Heart left ventricle (tissue), 16 donors: Measurements from ENCODE around the gene UBAP1. TPM values are rescaled to one million over a fixed set of nuclear protein-coding genes. Genes with fewer than 3 reads are reported as not detected.
"Not testable (repeated sequence)": the region's sequence is repeated elsewhere in the genome, so short reads cannot be mapped to it uniquely, and the experiment has no call there.

Source experiments
- ATAC-seq, 4 donors: fragments of 200-7000 bp; cut with Tn5 transposase; one replicate each; pipeline ENCODE4 v1.9.1; 2020 to 2022; ENCODE audit warnings: moderate library complexity in 4 of 4, mild to moderate bottlenecking in 3 of 4, moderate number of reproducible peaks in 1 of 4
- DNase-seq, 5 donors: peaks; one replicate each; pipeline ENCODE4 v3.0.0-alpha.2; 2020
- H3K27ac ChIP-seq, 12 donors: fragments of 200-600 bp; sonication (generic) in 4 of 12; one replicate each; pipeline versions ENCODE4 v1.5.0 to v1.8.0; 2016 to 2022; ENCODE audit warnings: mild to moderate bottlenecking in 2 of 12
- H3K27me3 ChIP-seq, 9 donors: fragments of 200-600 bp; sonication (generic) in 2 of 9; one replicate each; pipeline versions ENCODE4 v1.5.1 to v1.8.0; 2016 to 2022; ENCODE audit warnings: mild to moderate bottlenecking in 3 of 9
- H3K36me3 ChIP-seq, 9 donors: fragments of 200-600 bp; sonication (generic) in 2 of 9; one replicate each; pipeline versions ENCODE4 v1.5.0 to v1.8.0; 2018 to 2022; ENCODE audit warnings: mild to moderate bottlenecking in 2 of 9
- H3K4me1 ChIP-seq, 12 donors: fragments of 200-600 bp; sonication (generic) in 4 of 12; one replicate each; pipeline versions ENCODE4 v1.5.0 to v1.8.0; 2016 to 2022; ENCODE audit warnings: mild to moderate bottlenecking in 3 of 12
- H3K4me3 ChIP-seq, 12 donors: fragments of 200-600 bp; sonication (generic) in 4 of 12; one replicate each; pipeline versions ENCODE4 v1.5.0 to v1.8.0; 2017 to 2022; ENCODE audit warnings: mild to moderate bottlenecking in 9 of 12, moderate library complexity in 4 of 12
- H3K9me3 ChIP-seq, 12 donors: fragments of 200-600 bp; sonication (generic) in 4 of 12; one replicate each; pipeline versions ENCODE4 v1.5.0 to v1.8.0; 2016 to 2022; ENCODE audit warnings: mild to moderate bottlenecking in 1 of 12
- CTCF ChIP-seq, 12 donors: fragments of 200-600 bp; sonication (generic) in 4 of 12; IDR thresholded peaks; one replicate each; pipeline versions ENCODE4 v1.5.0 to v1.8.0; 2018 to 2022; ENCODE audit warnings: antibody characterized with exemption in 12 of 12, mild to moderate bottlenecking in 5 of 12
- POLR2A ChIP-seq, 2 donors: fragments of 450-650 bp; IDR thresholded peaks; one replicate each; pipeline ENCODE4 v1.6.1; 2017; ENCODE audit warnings: antibody characterized with exemption in 2 of 2, mild to moderate bottlenecking in 2 of 2, moderate library complexity in 2 of 2
- WGBS, 4 donors: extraction: QIAGEN DNeasy Blood & Tissue Kit in 2 of 4; methylation state at CpG; one replicate each; pipeline versions ENCODE4 v1.1.5 to v1.1.7; 2013 to 2018; 5-methylcytosine and 5-hydroxymethylcytosine counted together
- intact Hi-C, 10 donors: fragments of 100-400 bp; cut with DNase I; formaldehyde crosslinking; loops; one replicate each; pipeline versions ENCODE4 v1.11.1 to v1.14.2; 2022
- polyA plus RNA-seq, 2 donors: library from polyadenylated mRNA; stranded (reverse); fragments of 200-250 nt; gene quantifications; one replicate each; pipeline ENCODE4 v1.2.3, GENCODE V29; 2013
- total RNA-seq, 9 donors: library from RNA; depleted of rRNA in 2 of 9; stranded (reverse); fragments of >200 nt in 2 of 9; fragmentation: NEBNext Ultra II Directional in 3 of 9; extraction: Animal tissue kit (Norgen Biotek cat#: 25700) in 3 of 9; gene quantifications; one replicate each; pipeline versions ENCODE4 v1.1.0 to v1.2.4, GENCODE V29; 2016 to 2023
- donor health status: ischemic (EF 13 %, LVEDD 7.1; RV severe dilation, severe dysfunction).
- donor health status: healthy with polysubstance abuse.
- donor health status: DM: no; HTN: yes; CAD: no.
- donor health status: DM: no; HTN: no; CAD: no.
- donor health status: ischemic (EF 25% LVEDD 6.9; RV normal size, moderate dysfunction).
- donor health status: ischemic (EF 25% LVEDD 5.7; RV mildly dilated, moderate dysfunction).
- donor health status: healthy.
- donor health status: DM: yes; HTN: yes; CAD: no.
- donor health status: ischemic (EF 35%, LVEDD 5.7; RV mildly dilated, moderate dysfunction).
- donor health status: nonischemic (EF 11% LVEDD 7.7; RV severe dilation, severe dysfunction).
- donor health status: DM: yes; HTN: yes; CAD: no.
- donor health status: PGD.
- donor health status: ischemic (EF 29% LVEDD 5.4; RV normal size, mild dysfunction).
- donor health status: nonischemic (EF 23%, LVEDD 6.1; RV moderate dilation, normal function).

UBAP1 gene
- total and polyA plus RNA-seq, 11 donors = 18.7 to 66.1 (median 43.1) TPM

- Histone ChIP-seq H3K36me3 (no peaks in the 10 kb centered on the region), H3K27ac (no peak overlapping the region), H3K4me1 (peaks cover 0 to 8% (median 0%) of the 10 kb centered on the region in 12 donors), H3K4me3 (no peak overlapping the region), H3K9me3 (no peaks in the 10 kb centered on the region), H3K27me3 (no peaks in the 10 kb centered on the region)
- WGBS, 4 donors = 80 to 95% (median 85%) methylated on average over 1 of the region's 1 CpG
- ATAC-seq = no peak
- intact Hi-C loops = loop anchor here in 1 of 10 donors (10.0 kb wide), 1 partner anchor 47 kb away; no protein-coding TSS in a partner anchor
- DNase-seq = no peak
- TF ChIP-seq POLR2A (IDR thresholded peaks at IDR 0.05) (no peak), CTCF (IDR thresholded peaks at IDR 0.05) (no peak)
Observed at GRCh38 chr9:34267660-34268059, 88.8 kb downstream of the UBAP1 start.

GRCh38 chr9:34271265-34272006, 92.6 kb downstream of the UBAP1 start:
- H3K4me3 ChIP-seq = no peak overlapping the region
- H3K4me1 ChIP-seq = peaks cover 0 to 8% (median 0%) of the 10 kb centered on the region in 12 donors
- no peak overlapping the region for H3K27ac ChIP-seq
- no peaks in the 10 kb centered on the region for H3K36me3 ChIP-seq
- WGBS, 4 donors = 66 to 74% (median 69%) methylated on average over 5 of the region's 5 CpGs
- H3K9me3 ChIP-seq = no peaks in the 10 kb centered on the region
- ATAC-seq (peak; percentile 54 to 89 (median 74)), DNase-seq (no peak)
- no peaks in the 10 kb centered on the region for H3K27me3 ChIP-seq
- intact Hi-C loops = no loop called here
- TF ChIP-seq CTCF (IDR thresholded peaks at IDR 0.05) (no peak), POLR2A (IDR thresholded peaks at IDR 0.05) (no peak)

GRCh38 chr9:34272101-34272541, 93.3 kb downstream of the UBAP1 start:
- WGBS, 4 donors = 74 to 87% (median 82%) methylated on average over 3 of the region's 3 CpGs
- ATAC-seq = no peak
- intact Hi-C loops = no loop called here
- peaks cover 0 to 8% (median 0%) of the 10 kb centered on the region in 12 donors for H3K4me1 ChIP-seq
- H3K27ac ChIP-seq = no peak overlapping the region
- no peaks in the 10 kb centered on the region for H3K27me3 ChIP-seq
- TF ChIP-seq CTCF (IDR thresholded peaks at IDR 0.05) (no peak), POLR2A (IDR thresholded peaks at IDR 0.05) (no peak)
- H3K4me3 ChIP-seq = no peak overlapping the region
- no peak for DNase-seq
- no peaks in the 10 kb centered on the region for H3K9me3 ChIP-seq
- no peaks in the 10 kb centered on the region for H3K36me3 ChIP-seq

GRCh38 chr9:34273588-34273987, 94.7 kb downstream of the UBAP1 start:
- intact Hi-C loops, H3K4me1 ChIP-seq, ATAC-seq, DNase-seq, H3K9me3 ChIP-seq, H3K27ac ChIP-seq, H3K27me3 ChIP-seq, H3K4me3 ChIP-seq, H3K36me3 ChIP-seq: not testable (repeated sequence)
- WGBS, 4 donors = no CpG with 5 or more reads among the region's 2 CpGs
